PC-9 (cell line): Measurements from ENCODE around the gene TSFM.

Experiments
- CTCF ChIP-seq: fragments of 200-600 bp; sonication (generic); conservative IDR thresholded peaks from 2 replicates; pipeline ENCODE4 v1.6.1; 2017; ENCODE audit warnings: mixed run types, antibody characterized with exemption, mild to moderate bottlenecking, moderate library complexity
- EZH2 ChIP-seq: fragments of 200-600 bp; sonication (generic); IDR thresholded peaks from 2 replicates; pipeline ENCODE4 v1.8.0; 2017; ENCODE audit warnings: antibody characterized with exemption, low read depth

- no peak for TF ChIP-seq CTCF
- TF ChIP-seq EZH2 = no peak
Measured at GRCh38 chr12:57744777-57745484, 37.7 kb upstream of the TSFM start, which contains the start of gene TSPAN31.
